Mucosa of rectum (tissue), 2 donors: ENCODE results near the gene PDGFD.

Experiments used
- H3K27ac ChIP-seq, 2 donors: one replicate each; pipeline ENCODE4 v1.7.0; 2013; ENCODE audit warnings: inconsistent platforms in 2 of 2, low read depth in 2 of 2, low read length in 2 of 2
- H3K27me3 ChIP-seq, 2 donors: one replicate each; pipeline ENCODE4 v1.7.0; 2013; ENCODE audit warnings: low read length in 2 of 2; ENCODE audit not compliant: control insufficient read depth in 2 of 2, insufficient read depth in 2 of 2
- H3K36me3 ChIP-seq, 2 donors: one replicate each; pipeline ENCODE4 v1.7.0; 2013; ENCODE audit warnings: low read length in 2 of 2; ENCODE audit not compliant: control insufficient read depth in 2 of 2, insufficient read depth in 2 of 2
- H3K4me1 ChIP-seq, 2 donors: one replicate each; pipeline ENCODE4 v1.7.0; 2013; ENCODE audit warnings: low read length in 2 of 2, mild to moderate bottlenecking in 1 of 2; ENCODE audit not compliant: control insufficient read depth in 2 of 2, insufficient read depth in 2 of 2
- H3K4me3 ChIP-seq, 2 donors: one replicate each; pipeline ENCODE4 v1.7.0; 2013; ENCODE audit warnings: low read length in 2 of 2
- H3K9ac ChIP-seq, 2 donors: one replicate each; pipeline ENCODE4 v1.7.0; 2013; ENCODE audit warnings: low read length in 2 of 2, low read depth in 1 of 2, mild to moderate bottlenecking in 1 of 2
- H3K9me3 ChIP-seq, 2 donors: one replicate each; pipeline ENCODE4 v1.7.0; 2013; ENCODE audit warnings: low read length in 2 of 2; ENCODE audit not compliant: control insufficient read depth in 2 of 2
- donor health status: healthy.
- donor health status: Normal muscosa, but diverticular disease.

The PDGFD gene

DNA sequence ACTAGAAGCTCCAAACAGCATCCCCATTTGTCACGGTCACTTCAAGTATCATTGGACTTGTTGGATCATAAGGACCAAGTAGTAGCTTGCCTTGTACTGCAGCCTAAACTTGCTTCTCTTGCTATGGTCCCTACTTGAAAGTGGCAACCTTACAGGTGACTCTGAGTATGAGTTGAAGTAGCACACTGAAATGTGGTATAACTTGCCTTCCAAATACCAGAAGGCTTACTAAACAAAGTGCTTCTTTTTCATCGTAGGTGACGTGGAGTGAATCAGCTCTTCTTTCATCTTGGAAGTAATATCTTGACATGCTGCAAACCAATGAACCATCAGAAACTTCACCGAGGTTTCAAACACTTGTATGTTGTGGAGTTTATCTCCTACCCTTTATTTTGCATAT lies 296.5 kb downstream of the PDGFD start:
- Histone ChIP-seq H3K4me3 (no peak overlapping the region), H3K27ac (no peak overlapping the region), H3K9ac (no peak overlapping the region), H3K36me3 (no peaks in the 10 kb centered on the region), H3K27me3 (no peaks in the 10 kb centered on the region), H3K4me1 (no peaks in the 10 kb centered on the region), H3K9me3 (no peaks in the 10 kb centered on the region)

DNA sequence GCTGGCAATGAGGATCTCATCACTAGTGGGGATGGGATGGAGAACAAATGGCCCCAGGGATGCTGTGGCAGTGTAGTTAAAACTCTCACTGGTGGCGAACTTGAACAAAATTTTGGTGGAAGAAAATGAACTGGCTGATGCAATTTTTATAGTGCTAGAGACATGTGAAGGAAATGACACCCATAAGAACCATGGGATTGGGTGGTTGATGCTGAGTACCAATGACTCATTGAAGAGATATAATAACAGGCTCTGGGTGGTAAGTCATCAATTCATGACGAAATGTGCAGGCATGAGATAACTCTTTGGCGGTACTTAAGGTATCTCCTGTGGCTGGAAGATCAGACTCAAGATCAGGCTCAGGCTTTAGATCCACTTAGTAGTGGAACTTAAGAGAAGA lies 300.4 kb downstream of the PDGFD start:
- no peak overlapping the region for H3K27ac ChIP-seq
- no peaks in the 10 kb centered on the region for H3K36me3 ChIP-seq
- no peak overlapping the region for H3K4me3 ChIP-seq
- H3K4me1 ChIP-seq: no peaks in the 10 kb centered on the region
- H3K27me3 ChIP-seq: no peaks in the 10 kb centered on the region
- H3K9me3 ChIP-seq: no peaks in the 10 kb centered on the region
- H3K9ac ChIP-seq: no peak overlapping the region

DNA sequence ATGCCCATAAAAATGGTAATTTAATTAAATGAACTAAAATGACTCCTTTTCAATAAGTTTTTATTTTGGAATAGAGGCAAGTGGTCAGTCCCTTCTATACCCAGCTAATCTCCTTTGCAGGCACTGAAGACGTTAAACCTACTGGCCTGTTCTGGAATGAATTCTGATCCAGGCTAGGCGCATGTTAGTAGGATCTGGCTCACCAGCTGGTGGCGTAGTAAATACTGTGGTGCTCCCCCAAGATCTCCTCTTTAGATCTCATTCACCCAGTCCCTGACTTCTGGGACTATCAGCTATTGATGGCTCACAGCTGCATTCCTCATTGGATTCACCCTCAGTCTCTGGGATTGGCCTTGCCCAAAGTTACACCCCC lies 301.2 kb downstream of the PDGFD start:
- Histone ChIP-seq H3K9ac (no peak overlapping the region), H3K4me1 (no peaks in the 10 kb centered on the region), H3K27me3 (no peaks in the 10 kb centered on the region), H3K27ac (no peak overlapping the region), H3K9me3 (no peaks in the 10 kb centered on the region), H3K4me3 (no peak overlapping the region), H3K36me3 (no peaks in the 10 kb centered on the region)

DNA sequence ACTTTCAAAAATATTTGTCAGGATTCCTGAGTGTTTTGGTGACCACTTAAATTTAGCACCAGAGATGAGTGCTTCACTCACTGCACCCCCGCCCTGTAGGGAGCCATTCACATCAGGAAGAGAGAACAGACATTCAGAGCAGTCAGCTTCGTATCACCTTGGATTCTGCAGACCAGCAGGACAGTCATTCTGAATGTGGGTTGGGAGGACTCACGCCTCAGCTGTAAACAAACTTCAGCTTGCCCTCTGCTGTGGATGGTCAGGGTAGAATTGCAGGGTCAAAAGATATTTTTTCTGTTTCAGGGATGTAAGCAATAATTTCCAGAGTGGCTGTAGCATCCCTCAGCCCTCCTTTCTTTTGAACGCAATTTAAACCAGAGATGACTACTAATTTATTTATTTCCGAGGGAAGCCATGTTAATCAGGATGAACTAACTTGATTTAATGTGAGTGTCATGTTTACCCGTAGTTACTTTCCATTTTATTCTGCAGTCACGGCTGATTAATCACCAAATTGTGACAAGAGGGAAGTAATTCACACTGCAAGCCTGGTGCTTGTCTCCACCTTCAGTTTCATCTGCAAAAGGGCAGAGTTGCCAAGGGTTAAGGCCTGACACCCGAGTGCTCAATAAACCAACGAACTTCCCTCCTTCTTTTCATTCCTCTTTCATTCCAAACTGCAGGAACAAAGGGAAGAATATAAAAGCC lies 301.7 kb downstream of the PDGFD start:
- Histone ChIP-seq H3K36me3 (no peaks in the 10 kb centered on the region), H3K27ac (no peak overlapping the region), H3K4me3 (no peak overlapping the region)

More for the DNA sequence above, 301.7 kb downstream of the PDGFD start:
- Histone ChIP-seq H3K27me3 (no peaks in the 10 kb centered on the region), H3K9me3 (no peaks in the 10 kb centered on the region), H3K4me1 (no peaks in the 10 kb centered on the region), H3K9ac (no peak overlapping the region)
